Smooth muscle cell (in vitro differentiated cells): ENCODE measurements around the gene SH3RF3. TPM values are rescaled to one million over a fixed set of nuclear protein-coding genes. Genes with fewer than 3 reads are reported as not detected.

Source experiments
- DNase-seq: peaks from one replicate; lab custom pipeline; 2025; ENCODE audit not compliant: unreplicated experiment; lab: John Stamatoyannopoulos, UW
- H2AFZ ChIP-seq: fragments of 200-600 bp; sonication (generic); 2 replicates; pipeline ENCODE4 v1.6.0; 2016; ENCODE audit warnings: antibody characterized with exemption, low read depth, mild to moderate bottlenecking
- H3F3A ChIP-seq: fragments of 200-600 bp; sonication (generic); 2 replicates; pipeline ENCODE4 v1.6.0; 2017; ENCODE audit warnings: antibody characterized with exemption, low read depth
- H3K27ac ChIP-seq: fragments of 200-600 bp; sonication (generic); 2 replicates; pipeline ENCODE4 v1.5.1; 2016; ENCODE audit warnings: low read depth, mild to moderate bottlenecking
- H3K27me3 ChIP-seq: fragments of 200-600 bp; sonication (generic); 2 replicates; pipeline ENCODE4 v1.6.1; 2016; ENCODE audit warnings: low read depth, mild to moderate bottlenecking
- H3K36me3 ChIP-seq: fragments of 200-600 bp; sonication (generic); 2 replicates; pipeline ENCODE4 v1.5.1; 2016; ENCODE audit warnings: low read depth
- H3K4me1 ChIP-seq: fragments of 200-600 bp; sonication (generic); 2 replicates; pipeline ENCODE4 v1.5.1; 2016; ENCODE audit warnings: low read depth
- H3K4me2 ChIP-seq: fragments of 200-600 bp; sonication (generic); 2 replicates; pipeline ENCODE4 v1.6.0; 2016; ENCODE audit warnings: mild to moderate bottlenecking
- H3K4me3 ChIP-seq: fragments of 200-600 bp; sonication (generic); 2 replicates; pipeline ENCODE4 v1.5.1; 2016; ENCODE audit warnings: mild to moderate bottlenecking
- H3K79me2 ChIP-seq: fragments of 200-600 bp; sonication (generic); 2 replicates; pipeline ENCODE4 v1.6.0; 2016; ENCODE audit warnings: low read depth, mild to moderate bottlenecking
- H3K9ac ChIP-seq: fragments of 200-600 bp; sonication (generic); 2 replicates; pipeline ENCODE4 v1.6.0; 2016; ENCODE audit warnings: low read depth
- H3K9me3 ChIP-seq: fragments of 200-600 bp; sonication (generic); replicated peaks from 2 replicates; pipeline ENCODE4 v1.5.1; 2016; ENCODE audit warnings: low read depth
- H4K20me1 ChIP-seq: fragments of 200-600 bp; sonication (generic); 2 replicates; pipeline ENCODE4 v1.6.0; 2016; ENCODE audit warnings: low read depth
- CTCF ChIP-seq: fragments of 200-600 bp; sonication (generic); IDR thresholded peaks from 2 replicates; pipeline ENCODE4 v1.5.1; 2017; ENCODE audit warnings: borderline replicate concordance, mild to moderate bottlenecking, antibody characterized with exemption; ENCODE audit not compliant: insufficient read depth, poor library complexity, severe bottlenecking
- WGBS: methylation state at CpG from one replicate; pipeline ENCODE4 v1.1.7; 2016; ENCODE audit warnings: low lambda C conversion rate; 5-methylcytosine and 5-hydroxymethylcytosine counted together
- polyA plus RNA-seq: library from polyadenylated mRNA; unstranded; fragments of >200 nt; fragmentation: Nextera tagmentation; extraction: Ambion mirVana; gene quantifications from 2 replicates; pipeline ENCODE4 v1.2.1, GENCODE V29; 2016
- total RNA-seq: library from RNA; depleted of rRNA; stranded (reverse); fragments of >200 nt; gene quantifications from 2 replicates; pipeline ENCODE4 v1.2.3, GENCODE V29; 2014

Gene SH3RF3
- total and polyA plus RNA-seq, 2 experiments from 2014 or later: 6.6 to 11.8 TPM

GRCh38 chr2:109510136-109511028 is 381.4 kb downstream of the SH3RF3 start:
- Histone ChIP-seq H3K79me2 (no peaks in the 10 kb centered on the region), H3K9ac (no peak overlapping the region), H3F3A (peaks cover 7% of the 10 kb centered on the region), H3K4me3 (no peak overlapping the region), H2AFZ (no peak overlapping the region), H4K20me1 (no peaks in the 10 kb centered on the region), H3K4me1 (no peaks in the 10 kb centered on the region), H3K9me3 (no peaks in the 10 kb centered on the region), H3K4me2 (no peak overlapping the region), H3K27me3 (no peaks in the 10 kb centered on the region), H3K36me3 (no peaks in the 10 kb centered on the region), H3K27ac (no peak overlapping the region)
- DNase-seq: peak; percentile 30
- TF ChIP-seq CTCF: peak; percentile 86
- 59% methylated on average over 17 of the region's 19 CpGs for WGBS

GRCh38 chr2:109511168-109511567 is 382.2 kb downstream of the SH3RF3 start:
- no peaks in the 10 kb centered on the region for H4K20me1 ChIP-seq
- H3K36me3 ChIP-seq: no peaks in the 10 kb centered on the region
- H3K4me2 ChIP-seq: no peak overlapping the region
- H3K27ac ChIP-seq: no peak overlapping the region
- no peak overlapping the region for H3K9ac ChIP-seq
- no peak for TF ChIP-seq CTCF
- DNase-seq: no peak
- no peaks in the 10 kb centered on the region for H3K9me3 ChIP-seq
- no peak overlapping the region for H2AFZ ChIP-seq
- no peaks in the 10 kb centered on the region for H3K27me3 ChIP-seq
- peaks cover 7% of the 10 kb centered on the region for H3F3A ChIP-seq
- WGBS: 72% methylated on average over 3 of the region's 3 CpGs
- H3K4me3 ChIP-seq: no peak overlapping the region
- H3K79me2 ChIP-seq: no peaks in the 10 kb centered on the region
- no peaks in the 10 kb centered on the region for H3K4me1 ChIP-seq

- Histone ChIP-seq H3K27me3 (no peaks in the 10 kb centered on the region), H2AFZ (no peak overlapping the region), H3K79me2 (no peaks in the 10 kb centered on the region), H3K9me3 (no peaks in the 10 kb centered on the region), H4K20me1 (no peaks in the 10 kb centered on the region), H3K36me3 (no peaks in the 10 kb centered on the region), H3K4me1 (no peaks in the 10 kb centered on the region), H3K27ac (no peak overlapping the region), H3F3A (peaks cover 7% of the 10 kb centered on the region), H3K9ac (no peak overlapping the region), H3K4me2 (no peak overlapping the region), H3K4me3 (no peak overlapping the region)
- no peak for TF ChIP-seq CTCF
- 95% methylated on average over 5 of the region's 5 CpGs for WGBS
- DNase-seq: no peak
Observed at GRCh38 chr2:109512076-109512475, 383.1 kb downstream of the SH3RF3 start.

- Histone ChIP-seq H3K27ac (no peak overlapping the region), H3K9ac (no peak overlapping the region)
Observed at GRCh38 chr2:109513230-109513629, 384.2 kb downstream of the SH3RF3 start.

More at GRCh38 chr2:109513230-109513629, 384.2 kb downstream of the SH3RF3 start:
- H3K36me3 ChIP-seq: no peaks in the 10 kb centered on the region
- peaks cover 7% of the 10 kb centered on the region for H3F3A ChIP-seq
- H3K4me1 ChIP-seq: no peaks in the 10 kb centered on the region
- no peak for DNase-seq
- H3K79me2 ChIP-seq: no peaks in the 10 kb centered on the region
- H3K9me3 ChIP-seq: no peaks in the 10 kb centered on the region
- WGBS: over 99% methylated on average over 5 of the region's 5 CpGs
- H3K4me3 ChIP-seq: no peak overlapping the region
- TF ChIP-seq CTCF: no peak
- H2AFZ ChIP-seq: no peak overlapping the region
- no peaks in the 10 kb centered on the region for H4K20me1 ChIP-seq
- no peaks in the 10 kb centered on the region for H3K27me3 ChIP-seq
- no peak overlapping the region for H3K4me2 ChIP-seq
